HG02642 (cell line): ENCODE measurements around the gene PSG3.
"Not testable (repeated sequence)": the region's sequence is repeated elsewhere in the genome, so short reads cannot be mapped to it uniquely, and the experiment has no call there.

ENCODE experiments used
- ATAC-seq: cut with Tn5 transposase; IDR thresholded peaks from one replicate; pipeline ENCODE4 v1.9.1; 2021; ENCODE audit warnings: mild to moderate bottlenecking; ENCODE audit not compliant: unreplicated experiment, poor library complexity

PSG3 gene

DNA sequence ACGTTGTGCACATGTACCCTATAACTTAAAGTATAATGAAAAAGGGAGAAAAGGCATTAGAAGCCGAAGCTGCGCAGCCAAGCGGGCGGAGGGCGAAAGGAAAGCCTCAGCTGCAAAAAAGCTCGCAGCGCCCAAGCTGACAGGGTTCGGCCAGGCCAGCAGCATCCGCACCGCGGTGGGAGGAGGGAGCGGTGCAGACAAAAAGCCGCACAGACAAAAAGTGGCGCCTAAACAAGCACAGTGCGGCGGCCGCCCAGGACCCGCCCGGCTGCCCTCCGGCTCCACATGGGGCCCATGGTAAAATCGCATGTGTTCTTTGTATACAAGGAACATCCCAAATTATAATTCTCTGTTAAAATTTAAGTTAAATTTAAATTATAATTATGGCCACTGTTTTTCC lies 42.4 kb downstream of the PSG3 start:
- no peak for ATAC-seq

DNA sequence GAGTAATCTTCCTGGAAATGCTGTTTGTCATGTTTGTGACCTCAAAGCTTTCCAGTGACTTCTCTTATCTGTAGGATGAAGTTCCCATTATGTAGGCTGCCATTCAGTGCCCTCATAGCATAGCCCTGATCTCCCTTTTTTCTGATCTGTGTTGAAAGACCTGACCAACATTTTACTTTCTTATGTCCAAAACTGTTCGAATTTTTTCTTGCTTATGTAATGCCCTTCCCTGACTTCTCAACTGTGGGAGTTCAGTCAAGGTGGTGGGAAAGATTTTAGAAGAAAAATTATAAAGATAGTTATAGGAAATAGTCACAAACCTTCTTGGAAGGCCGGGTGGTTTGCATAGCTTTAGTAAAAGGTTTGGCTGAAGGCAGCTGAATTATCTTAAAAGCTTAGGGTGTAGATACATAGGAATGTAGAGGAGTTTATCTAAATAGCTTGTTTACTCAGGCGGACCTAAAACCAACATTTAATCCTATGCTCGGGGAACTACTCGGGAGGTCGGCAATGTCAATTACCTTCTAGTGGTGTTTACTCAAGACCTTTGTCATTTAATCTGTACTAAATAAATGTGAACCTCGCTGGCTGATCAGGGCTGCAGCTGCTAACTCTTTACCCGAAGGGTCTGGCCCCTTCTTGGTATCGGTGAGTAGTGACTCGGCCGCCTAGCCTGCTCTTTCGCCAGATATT lies 44.3 kb downstream of the PSG3 start:
- no peak for ATAC-seq

DNA sequence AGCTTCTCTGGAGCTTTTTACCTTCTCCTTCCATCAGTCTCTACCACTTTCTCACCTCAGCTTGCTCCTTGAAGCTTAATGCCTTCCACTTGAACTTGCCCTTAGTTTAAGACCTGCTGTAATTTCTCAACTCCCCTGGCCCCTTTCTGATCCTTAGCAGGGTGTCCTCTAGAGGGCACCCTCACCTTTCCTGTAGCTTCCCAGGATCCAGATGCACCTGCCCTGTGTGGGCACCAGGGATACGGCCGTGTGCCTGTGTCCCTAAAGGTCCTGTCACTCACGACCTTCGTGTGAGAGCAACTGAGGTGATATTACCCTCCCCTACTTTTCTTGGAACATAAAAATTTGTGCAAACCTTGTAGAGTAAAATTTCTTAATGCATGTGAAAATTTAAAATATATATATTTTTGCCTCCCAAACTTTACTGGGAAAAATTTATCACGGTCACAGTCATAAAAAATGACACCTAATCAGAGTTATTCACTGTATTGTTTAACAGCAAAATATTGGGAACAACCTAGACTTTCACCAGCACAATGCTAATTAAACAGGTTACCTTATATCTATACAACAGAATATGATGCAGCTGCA lies 46.4 kb downstream of the PSG3 start:
- no peak for ATAC-seq

DNA sequence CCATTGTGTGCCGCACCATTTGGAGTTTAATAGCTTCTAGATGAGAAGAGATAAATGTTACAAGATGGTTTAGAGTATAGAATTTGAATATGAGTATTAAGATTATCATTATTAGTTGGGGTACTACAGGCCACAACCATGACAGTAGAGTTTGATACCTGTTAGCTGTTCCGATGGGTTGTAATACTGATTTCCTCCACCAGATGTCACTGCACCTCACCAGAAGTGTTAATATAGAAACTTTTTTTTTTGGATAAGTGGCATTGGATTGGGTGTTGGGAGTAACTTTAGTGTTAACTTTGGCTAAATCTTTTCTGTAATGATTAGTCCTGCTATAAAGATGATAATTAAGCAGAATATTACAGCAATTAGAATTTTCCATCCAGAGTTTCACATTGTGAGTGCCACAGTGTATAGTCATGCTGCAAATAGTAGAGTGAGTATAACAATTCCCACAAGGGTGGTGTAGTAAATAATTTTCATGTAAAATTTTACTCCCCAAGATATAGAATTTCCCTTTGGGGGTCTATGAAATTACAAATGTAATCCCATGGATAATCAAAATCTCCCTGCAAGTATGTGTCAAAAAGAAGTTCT lies 56.3 kb downstream of the PSG3 start:
- ATAC-seq: no peak

DNA sequence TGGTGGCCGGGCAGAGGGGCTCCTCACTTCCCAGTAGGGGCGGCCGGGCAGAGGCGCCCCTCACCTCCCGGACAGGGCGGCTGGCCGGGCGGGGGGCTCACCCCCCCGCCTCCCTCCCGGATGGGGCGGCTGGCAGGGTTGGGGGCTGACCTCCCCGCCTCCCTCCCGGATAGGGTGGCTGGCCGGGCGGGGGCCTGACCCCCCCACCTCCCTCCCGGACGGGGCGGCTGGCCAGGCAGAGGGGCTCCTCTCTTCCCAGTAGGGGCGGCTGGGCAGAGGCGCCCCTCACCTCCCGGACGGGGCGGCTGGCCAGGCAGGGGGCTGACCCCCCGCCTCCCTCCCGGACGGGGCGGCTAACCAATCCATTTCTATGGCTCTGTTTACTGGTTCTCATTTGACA lies 64.0 kb downstream of the PSG3 start:
- not testable (repeated sequence) for ATAC-seq

GRCh38 chr19:42674549-42674948 lies 65.7 kb downstream of the PSG3 start:
- ATAC-seq: not testable (repeated sequence)
